GM12878 (cell line): ENCODE measurements around the gene KCNC1. TPM values are rescaled to one million over a fixed set of nuclear protein-coding genes. Genes with fewer than 3 reads are reported as not detected.

Experiments
- ATAC-seq: fragments of 200-7000 bp; cut with Tn5 transposase; 3 replicates; pipeline ENCODE4 v1.9.1; 2020; ENCODE audit warnings: mild to moderate bottlenecking, moderate library complexity
- BruUV-seq: library from RNA; stranded (reverse); fragments of 400-500 nt; replicated peaks from 2 replicates; lab custom pipeline; 2021; lab: Mats Ljungman, UMichigan
- CTCF ChIA-PET: fragments of 300-600 bp; sonication (Branson Sonifier 250); formaldehyde crosslinking; extraction: SDS; loops from one replicate; lab custom pipeline; 2021; ENCODE audit warnings: inconsistent platforms; lab: Yijun Ruan, JAX
- POLR2A ChIA-PET: fragments of 350-600 bp; formaldehyde crosslinking; extraction: SDS; loops from one replicate; lab custom pipeline; 2021; ENCODE audit warnings: inconsistent platforms; lab: Charles Lee
- RAD21 ChIA-PET: fragments of 300-600 bp; sonication (Branson Sonifier 250); formaldehyde crosslinking; loops from one replicate; lab custom pipeline; 2023; ENCODE audit warnings: antibody characterized with exemption; ENCODE audit not compliant: unreplicated experiment; lab: Charles Lee
- SMC1A ChIA-PET: fragments of 300-600 bp; sonication (Branson Sonifier 250); formaldehyde crosslinking; loops from one replicate; lab custom pipeline; 2023; ENCODE audit not compliant: unreplicated experiment, uncharacterized antibody; lab: Charles Lee
- DNase-seq: peaks from one replicate; pipeline ENCODE4 v3.0.0-alpha.2; 2011; ENCODE audit warnings: low read depth, low spot score
- FAIRE-seq: peaks from 3 replicates; lab custom pipeline; 2011; peaks lifted over from hg19 to GRCh38; lab: Jason Lieb, UNC
- H2AFZ ChIP-seq: 2 replicates; pipeline ENCODE4 v1.6.0; 2011; ENCODE audit warnings: low read depth, low read length, control low read depth; ENCODE audit not compliant: control insufficient read depth
- H3K27ac ChIP-seq: 2 replicates; pipeline ENCODE4 v1.5.1; 2011; ENCODE audit warnings: control low read depth; ENCODE audit not compliant: control insufficient read depth, insufficient read depth
- H3K27me3 ChIP-seq, 2 experiments: replicated peaks in 1 of 2; 2 replicates each; pipeline versions ENCODE4 v1.6.0 to v1.6.1; 2011; ENCODE audit warnings: low read length in 1 of 2; ENCODE audit not compliant: control insufficient read depth in 2 of 2, insufficient read depth in 2 of 2
- H3K36me3 ChIP-seq, 2 experiments: 2 replicates each; pipeline ENCODE4 v1.5.1; 2011; ENCODE audit warnings: low read length in 1 of 2; ENCODE audit not compliant: control insufficient read depth in 2 of 2, insufficient read depth in 2 of 2
- H3K4me1 ChIP-seq: 2 replicates; pipeline ENCODE4 v1.6.1; 2011; ENCODE audit warnings: mild to moderate bottlenecking, low read length, moderate library complexity, mixed read lengths; ENCODE audit not compliant: control insufficient read depth, insufficient read depth
- H3K4me2 ChIP-seq: 2 replicates; pipeline ENCODE4 v1.6.0; 2011; ENCODE audit warnings: control low read depth; ENCODE audit not compliant: control insufficient read depth, insufficient read depth
- H3K4me3 ChIP-seq: fragments of 200-600 bp; sonication (generic); 2 replicates; pipeline ENCODE4 v1.5.1; 2016
- H3K79me2 ChIP-seq: 2 replicates; pipeline ENCODE4 v1.6.0; 2011; ENCODE audit warnings: low read length; ENCODE audit not compliant: control insufficient read depth, insufficient read depth
- H3K9ac ChIP-seq: 2 replicates; pipeline ENCODE4 v1.8.0; 2011; ENCODE audit warnings: low read length, control low read depth, mixed read lengths; ENCODE audit not compliant: control insufficient read depth, insufficient read depth
- H3K9me3 ChIP-seq: replicated peaks from 3 replicates; pipeline ENCODE4 v1.5.1; 2011; ENCODE audit warnings: mild to moderate bottlenecking, low read length; ENCODE audit not compliant: control insufficient read depth, insufficient read depth
- H4K20me1 ChIP-seq: 2 replicates; pipeline ENCODE4 v1.6.0; 2011; ENCODE audit not compliant: control insufficient read depth, insufficient read depth
- ASH2L ChIP-seq: fragments of 300-600, 200-600 bp; sonication (generic); IDR thresholded peaks from 2 replicates; pipeline ENCODE4 v1.6.1; 2017; ENCODE audit warnings: low read depth, mild to moderate bottlenecking, borderline replicate concordance
- BCL11A ChIP-seq: IDR thresholded peaks from 2 replicates; pipeline ENCODE4 v1.6.1; 2011; ENCODE audit warnings: low read depth, low read length
- CHD1 ChIP-seq: IDR thresholded peaks from 2 replicates; pipeline ENCODE4 v1.6.1; 2012; ENCODE audit warnings: low read depth, low read length, improper control_type of control experiment
- HDAC2 ChIP-seq: fragments of 200-600 bp; sonication (generic); IDR thresholded peaks from 2 replicates; pipeline ENCODE4 v1.6.1; 2017
- HDAC6 ChIP-seq: fragments of 200-600 bp; sonication (generic); IDR thresholded peaks from one replicate; pipeline ENCODE4 v1.8.0; 2017; ENCODE audit warnings: antibody characterized with exemption; ENCODE audit not compliant: unreplicated experiment
- HDGF ChIP-seq: fragments of 450-650 bp; IDR thresholded peaks from 2 replicates; pipeline ENCODE4 v1.6.1; 2016; ENCODE audit warnings: antibody characterized with exemption
- IRF3 ChIP-seq: fragments of 450-650 bp; IDR thresholded peaks from 2 replicates; pipeline ENCODE4 v1.6.1; 2014; ENCODE audit warnings: mild to moderate bottlenecking
- NFXL1 ChIP-seq: fragments of 450-650 bp; IDR thresholded peaks from 2 replicates; pipeline ENCODE4 v1.6.1; 2017; ENCODE audit warnings: antibody characterized with exemption, mild to moderate bottlenecking, borderline replicate concordance
- RUNX3 ChIP-seq: IDR thresholded peaks from 2 replicates; pipeline ENCODE4 v1.6.1; 2012; ENCODE audit warnings: low read length, inconsistent platforms
- SRF ChIP-seq, 2 experiments: IDR thresholded peaks; 2 replicates each; pipeline ENCODE4 v1.6.1; 2011; ENCODE audit warnings: low read depth in 2 of 2, low read length in 2 of 2, mild to moderate bottlenecking in 1 of 2, moderate library complexity in 1 of 2
- TCF7 ChIP-seq: IDR thresholded peaks from 2 replicates; pipeline ENCODE4 v1.6.1; 2014; ENCODE audit warnings: antibody characterized with exemption, borderline replicate concordance
- WRNIP1 ChIP-seq: IDR thresholded peaks from 2 replicates; pipeline ENCODE4 v1.6.1; 2011; ENCODE audit warnings: low read depth, low read length, improper control_type of control experiment, borderline replicate concordance
- YBX1 ChIP-seq: fragments of 450-650 bp; IDR thresholded peaks from 2 replicates; pipeline ENCODE4 v1.6.1; 2016; ENCODE audit warnings: antibody characterized with exemption
- WGBS: methylation state at CpG from one replicate; pipeline ENCODE4 v1.1.6; 2016; ENCODE audit warnings: low lambda C conversion rate; ENCODE audit not compliant: insufficient replicate concordance, insufficient coverage; ENCODE audit errors: missing lambda C conversion rate; 5-methylcytosine and 5-hydroxymethylcytosine counted together
- in situ Hi-C: fragments of 300-500 bp; cut with MboI; formaldehyde crosslinking; loops from 9 replicates; pipeline ENCODE4 v1.14.3; 2018; ENCODE audit warnings: mixed read lengths
- intact Hi-C: fragments of 100-400 bp; cut with micrococcal nuclease; formaldehyde crosslinking; loops from one replicate; pipeline ENCODE4 v1.14.2; 2022; ENCODE audit not compliant: unreplicated experiment
- polyA plus RNA-seq, 11 experiments: library from polyadenylated mRNA; depleted of rRNA in 4 of 11; unstranded in 6 of 11; stranded (reverse) in 5 of 11; fragments of >200 nt; fragmentation: Nextera tagmentation in 4 of 11; fragmentation: Illumina TruSeq in 1 of 11; extraction: Ambion mirVana in 4 of 11; extraction: Trizol in 1 of 11; gene quantifications; 1 replicate in 1 of 11; 2 replicates in 10 of 11; pipeline versions ENCODE4 v1.2.1 to v1.2.3, GENCODE V29; 2011 to 2016; ENCODE audit warnings: inconsistent platforms in 2 of 11, missing spikeins in 2 of 11, low read depth in 1 of 11
- total RNA-seq, 4 experiments: library from RNA; depleted of rRNA in 3 of 4; stranded (reverse); fragments of >200 nt in 3 of 4; fragmentation: Illumina TruSeq in 1 of 4; extraction: Trizol in 1 of 4; gene quantifications; 2 replicates each; pipeline versions ENCODE4 v1.2.1 to v1.2.3, GENCODE V29; 2013 to 2021
- TF ChIP-seq, protein P1 (sequence below): fragments of 450-650 bp; IDR thresholded peaks from 2 replicates; pipeline ENCODE4 v1.6.1; 2016; ENCODE audit warnings: mild to moderate bottlenecking, moderate library complexity, borderline replicate concordance
- TF ChIP-seq, protein P2 (sequence below): IDR thresholded peaks from 2 replicates; pipeline ENCODE4 v1.6.1; 2012; ENCODE audit warnings: low read depth, low read length, improper control_type of control experiment
- TF ChIP-seq, protein P3 (sequence below): IDR thresholded peaks from 2 replicates; pipeline ENCODE4 v1.6.1; 2011; ENCODE audit warnings: borderline replicate concordance, low read depth, mild to moderate bottlenecking, moderate library complexity, mixed read lengths, low read length; ENCODE audit not compliant: insufficient read depth; ENCODE audit errors: extremely low read length

The KCNC1 gene
- total and polyA plus RNA-seq, 10 of the 15 experiments (the other 5 are each of a cell fraction or from before 2014, with no cell fraction given), result 0.27 to 0.34 TPM; not detected in 8

- intact Hi-C loops (no loop called here), in situ Hi-C loops (no loop called here)
- TF ChIP-seq RUNX3 (no peak), TCF7 (no peak), IRF3 (no peak), YBX1 (no peak), ASH2L (no peak), WRNIP1 (no peak), BCL11A (no peak), NFXL1 (no peak), HDAC2 (no peak), HDAC6 (no peak), CHD1 (no peak), SRF (IDR thresholded peaks at IDR 0.05; ENCODE audit: low read depth in 2 of 2, low read length in 2 of 2) (no peak), HDGF (no peak)
- TF ChIP-seq, protein P1, sequence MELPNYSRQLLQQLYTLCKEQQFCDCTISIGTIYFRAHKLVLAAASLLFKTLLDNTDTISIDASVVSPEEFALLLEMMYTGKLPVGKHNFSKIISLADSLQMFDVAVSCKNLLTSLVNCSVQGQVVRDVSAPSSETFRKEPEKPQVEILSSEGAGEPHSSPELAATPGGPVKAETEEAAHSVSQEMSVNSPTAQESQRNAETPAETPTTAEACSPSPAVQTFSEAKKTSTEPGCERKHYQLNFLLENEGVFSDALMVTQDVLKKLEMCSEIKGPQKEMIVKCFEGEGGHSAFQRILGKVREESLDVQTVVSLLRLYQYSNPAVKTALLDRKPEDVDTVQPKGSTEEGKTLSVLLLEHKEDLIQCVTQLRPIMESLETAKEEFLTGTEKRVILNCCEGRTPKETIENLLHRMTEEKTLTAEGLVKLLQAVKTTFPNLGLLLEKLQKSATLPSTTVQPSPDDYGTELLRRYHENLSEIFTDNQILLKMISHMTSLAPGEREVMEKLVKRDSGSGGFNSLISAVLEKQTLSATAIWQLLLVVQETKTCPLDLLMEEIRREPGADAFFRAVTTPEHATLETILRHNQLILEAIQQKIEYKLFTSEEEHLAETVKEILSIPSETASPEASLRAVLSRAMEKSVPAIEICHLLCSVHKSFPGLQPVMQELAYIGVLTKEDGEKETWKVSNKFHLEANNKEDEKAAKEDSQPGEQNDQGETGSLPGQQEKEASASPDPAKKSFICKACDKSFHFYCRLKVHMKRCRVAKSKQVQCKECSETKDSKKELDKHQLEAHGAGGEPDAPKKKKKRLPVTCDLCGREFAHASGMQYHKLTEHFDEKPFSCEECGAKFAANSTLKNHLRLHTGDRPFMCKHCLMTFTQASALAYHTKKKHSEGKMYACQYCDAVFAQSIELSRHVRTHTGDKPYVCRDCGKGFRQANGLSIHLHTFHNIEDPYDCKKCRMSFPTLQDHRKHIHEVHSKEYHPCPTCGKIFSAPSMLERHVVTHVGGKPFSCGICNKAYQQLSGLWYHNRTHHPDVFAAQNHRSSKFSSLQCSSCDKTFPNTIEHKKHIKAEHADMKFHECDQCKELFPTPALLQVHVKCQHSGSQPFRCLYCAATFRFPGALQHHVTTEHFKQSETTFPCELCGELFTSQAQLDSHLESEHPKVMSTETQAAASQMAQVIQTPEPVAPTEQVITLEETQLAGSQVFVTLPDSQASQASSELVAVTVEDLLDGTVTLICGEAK, result no peak
- TF ChIP-seq, protein P2, sequence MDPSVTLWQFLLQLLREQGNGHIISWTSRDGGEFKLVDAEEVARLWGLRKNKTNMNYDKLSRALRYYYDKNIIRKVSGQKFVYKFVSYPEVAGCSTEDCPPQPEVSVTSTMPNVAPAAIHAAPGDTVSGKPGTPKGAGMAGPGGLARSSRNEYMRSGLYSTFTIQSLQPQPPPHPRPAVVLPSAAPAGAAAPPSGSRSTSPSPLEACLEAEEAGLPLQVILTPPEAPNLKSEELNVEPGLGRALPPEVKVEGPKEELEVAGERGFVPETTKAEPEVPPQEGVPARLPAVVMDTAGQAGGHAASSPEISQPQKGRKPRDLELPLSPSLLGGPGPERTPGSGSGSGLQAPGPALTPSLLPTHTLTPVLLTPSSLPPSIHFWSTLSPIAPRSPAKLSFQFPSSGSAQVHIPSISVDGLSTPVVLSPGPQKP, result no peak
- TF ChIP-seq, protein P3, sequence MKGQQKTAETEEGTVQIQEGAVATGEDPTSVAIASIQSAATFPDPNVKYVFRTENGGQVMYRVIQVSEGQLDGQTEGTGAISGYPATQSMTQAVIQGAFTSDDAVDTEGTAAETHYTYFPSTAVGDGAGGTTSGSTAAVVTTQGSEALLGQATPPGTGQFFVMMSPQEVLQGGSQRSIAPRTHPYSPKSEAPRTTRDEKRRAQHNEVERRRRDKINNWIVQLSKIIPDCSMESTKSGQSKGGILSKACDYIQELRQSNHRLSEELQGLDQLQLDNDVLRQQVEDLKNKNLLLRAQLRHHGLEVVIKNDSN, result no peak
- WGBS, result 65% methylated on average over 31 of the region's 31 CpGs
- Histone ChIP-seq H3K27ac (no peak overlapping the region), H3K9me3 (no peaks in the 10 kb centered on the region), H4K20me1 (no peaks in the 10 kb centered on the region), H3K27me3 (no peaks in the 10 kb centered on the region), H3K4me2 (no peak overlapping the region), H3K36me3 (no peaks in the 10 kb centered on the region), H3K79me2 (no peaks in the 10 kb centered on the region), H2AFZ (no peak overlapping the region), H3K9ac (no peak overlapping the region), H3K4me1 (no peaks in the 10 kb centered on the region), H3K4me3 (no peak overlapping the region)
- FAIRE-seq, result no peak
- POLR2A ChIA-PET, result no interaction called here
- no peak for DNase-seq
- CTCF ChIA-PET, result interaction anchor here (0.7 kb wide), 1 partner anchor 241 kb away, joined by 4 read pairs; no protein-coding TSS in a partner anchor
- SMC1A ChIA-PET, result no interaction called here
- BruUV-seq, result no TSS peak
- RAD21 ChIA-PET, result no interaction called here
- no peak for ATAC-seq
These were observed 38.4 kb downstream of the KCNC1 start for GRCh38 chr11:17772704-17773600.
